ENCODE measurements around the gene DLG5.

The DLG5 gene

GRCh38 chr10:77843264-77843663, 83.3 kb downstream of the DLG5 start:
- no peak for DNase-seq (ENCODE audit: low spot score)

GRCh38 chr10:77842652-77843212, 83.8 kb downstream of the DLG5 start:
- no peak for DNase-seq (ENCODE audit: low spot score)

GRCh38 chr10:77841711-77842375, 84.7 kb downstream of the DLG5 start:
- DNase-seq (ENCODE audit: low spot score), result no peak

GRCh38 chr10:77840636-77841035, 85.9 kb downstream of the DLG5 start:
- no peak for DNase-seq (ENCODE audit: low spot score)

GRCh38 chr10:77837925-77838595, 88.5 kb downstream of the DLG5 start:
- no peak for DNase-seq (ENCODE audit: low spot score)

GRCh38 chr10:77837248-77837924, 89.2 kb downstream of the DLG5 start:
- no peak for DNase-seq (ENCODE audit: low spot score)

- DNase-seq (ENCODE audit: low spot score), result no peak
Observed at GRCh38 chr10:77836299-77836820, 90.2 kb downstream of the DLG5 start.

- no peak for DNase-seq (ENCODE audit: low spot score)
Observed at GRCh38 chr10:77835669-77836086, 90.9 kb downstream of the DLG5 start.

- DNase-seq (ENCODE audit: low spot score), result no peak
Observed at GRCh38 chr10:77834943-77835668, 91.4 kb downstream of the DLG5 start.

GRCh38 chr10:77834540-77834939, 92.0 kb downstream of the DLG5 start:
- DNase-seq (ENCODE audit: low spot score), result no peak

GRCh38 chr10:77833792-77834191, 92.8 kb downstream of the DLG5 start:
- DNase-seq (ENCODE audit: low spot score), result no peak

GRCh38 chr10:77833225-77833624, 93.3 kb downstream of the DLG5 start:
- DNase-seq (ENCODE audit: low spot score), result no peak

- DNase-seq (ENCODE audit: low spot score), result no peak
Observed at GRCh38 chr10:77832238-77832637, 94.3 kb downstream of the DLG5 start.

GRCh38 chr10:77829356-77829755, 97.2 kb downstream of the DLG5 start:
- DNase-seq (ENCODE audit: low spot score), result no peak

- DNase-seq (ENCODE audit: low spot score), result no peak
Observed at GRCh38 chr10:77828377-77828776, 98.2 kb downstream of the DLG5 start.

- DNase-seq (ENCODE audit: low spot score), result no peak
Observed at GRCh38 chr10:77827366-77827765, 99.2 kb downstream of the DLG5 start.

GRCh38 chr10:77825965-77826364, 100.6 kb downstream of the DLG5 start:
- DNase-seq (ENCODE audit: low spot score), result no peak

GRCh38 chr10:77824908-77825307, 101.6 kb downstream of the DLG5 start:
- DNase-seq (ENCODE audit: low spot score), result no peak

- DNase-seq (ENCODE audit: low spot score), result no peak
Observed at GRCh38 chr10:77823811-77824542, 102.6 kb downstream of the DLG5 start.

GRCh38 chr10:77821551-77821950, 105.0 kb downstream of the DLG5 start:
- no peak for DNase-seq (ENCODE audit: low spot score)

- DNase-seq (ENCODE audit: low spot score), result no peak
Observed at GRCh38 chr10:77821036-77821435, 105.5 kb downstream of the DLG5 start.
